Right atrium auricular region (tissue), 2 donors: ENCODE results near the gene CDK18. TPM values are rescaled to one million over a fixed set of nuclear protein-coding genes. Genes with fewer than 3 reads are reported as not detected.
A peak's percentile ranks its signal among the peaks of the same experiment; 100 is the strongest.

Experiments
- DNase-seq: peaks from one replicate; pipeline ENCODE4 v3.0.0-alpha.2; 2019; ENCODE audit warnings: low spot score
- H3K27ac ChIP-seq, 2 donors: fragments of 200-600 bp; sonication (generic); 1 replicate in 1 of 2; 2 replicates in 1 of 2; pipeline ENCODE4 v1.5.1; 2016 to 2019
- H3K27me3 ChIP-seq, 2 donors: fragments of 200-600 bp; sonication (generic); one replicate each; pipeline versions ENCODE4 v1.5.1 to v1.6.0; 2017 to 2019
- H3K36me3 ChIP-seq: fragments of 200-600 bp; sonication (generic); one replicate; pipeline ENCODE4 v1.5.1; 2016
- H3K4me1 ChIP-seq, 2 donors: fragments of 200-600 bp; sonication (generic); one replicate each; pipeline versions ENCODE4 v1.5.1 to v1.6.0; 2017 to 2019
- H3K4me3 ChIP-seq, 2 donors: fragments of 200-600 bp; sonication (generic); 1 replicate in 1 of 2; 2 replicates in 1 of 2; pipeline ENCODE4 v1.5.1; 2017 to 2019; ENCODE audit warnings: mild to moderate bottlenecking in 1 of 2, moderate library complexity in 1 of 2
- H3K9me3 ChIP-seq, 2 donors: fragments of 200-600 bp; sonication (generic); one replicate each; pipeline ENCODE4 v1.5.1; 2019
- total RNA-seq, 2 donors: library from RNA; depleted of rRNA; stranded (reverse); fragments of >200 nt; gene quantifications; one replicate each; pipeline ENCODE4 v1.1.0, GENCODE V29; 2016
- TF ChIP-seq, protein P1 (sequence below), 2 donors: fragments of 200-600 bp; sonication (generic); IDR thresholded peaks; one replicate each; pipeline ENCODE4 v1.5.1; 2019; ENCODE audit warnings: antibody characterized with exemption in 2 of 2

Gene CDK18
- total RNA-seq: 100 to 1,000 TPM in 1 of 2 donors, 10 to 100 TPM in 1; 85.6 to 116 TPM

- no peaks in the 10 kb centered on the region for H3K36me3 ChIP-seq
These were observed at the start of gene CDK18 for GRCh38 chr1:205504311-205505075. TSS of gene CDK18 (plus strand) at chr1:205504669. CDS start at chr1:205523168, 18,499 bp downstream.

DNA sequence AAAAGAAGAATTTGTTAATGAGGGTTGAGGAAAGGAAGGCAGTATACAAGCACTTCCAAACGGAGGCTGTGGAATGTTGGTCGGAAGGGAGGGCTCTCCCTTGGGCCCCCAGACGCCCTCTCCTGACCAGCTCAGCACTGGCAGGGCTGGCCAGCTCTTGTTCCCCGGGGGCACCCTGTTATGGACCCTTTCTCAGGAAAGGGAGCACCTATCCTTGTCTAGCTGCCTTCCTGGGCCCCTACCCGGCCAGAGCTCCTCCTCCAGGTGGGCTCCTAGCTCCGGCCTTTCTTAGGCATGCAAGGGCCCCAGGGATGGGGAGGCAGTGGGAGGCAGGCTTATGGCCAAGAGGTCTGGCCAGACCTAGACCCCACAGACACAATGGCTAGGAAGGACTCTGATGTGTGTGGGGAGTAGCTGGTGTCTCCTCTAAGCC is 49.5 kb upstream of the CDK18 start:
- TF ChIP-seq, protein P1, sequence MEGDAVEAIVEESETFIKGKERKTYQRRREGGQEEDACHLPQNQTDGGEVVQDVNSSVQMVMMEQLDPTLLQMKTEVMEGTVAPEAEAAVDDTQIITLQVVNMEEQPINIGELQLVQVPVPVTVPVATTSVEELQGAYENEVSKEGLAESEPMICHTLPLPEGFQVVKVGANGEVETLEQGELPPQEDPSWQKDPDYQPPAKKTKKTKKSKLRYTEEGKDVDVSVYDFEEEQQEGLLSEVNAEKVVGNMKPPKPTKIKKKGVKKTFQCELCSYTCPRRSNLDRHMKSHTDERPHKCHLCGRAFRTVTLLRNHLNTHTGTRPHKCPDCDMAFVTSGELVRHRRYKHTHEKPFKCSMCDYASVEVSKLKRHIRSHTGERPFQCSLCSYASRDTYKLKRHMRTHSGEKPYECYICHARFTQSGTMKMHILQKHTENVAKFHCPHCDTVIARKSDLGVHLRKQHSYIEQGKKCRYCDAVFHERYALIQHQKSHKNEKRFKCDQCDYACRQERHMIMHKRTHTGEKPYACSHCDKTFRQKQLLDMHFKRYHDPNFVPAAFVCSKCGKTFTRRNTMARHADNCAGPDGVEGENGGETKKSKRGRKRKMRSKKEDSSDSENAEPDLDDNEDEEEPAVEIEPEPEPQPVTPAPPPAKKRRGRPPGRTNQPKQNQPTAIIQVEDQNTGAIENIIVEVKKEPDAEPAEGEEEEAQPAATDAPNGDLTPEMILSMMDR (IDR thresholded peaks at IDR 0.05): no peak

More at GRCh38 chr1:205504311-205505075, at the start of gene CDK18:
- peak within 1 kb of the TSS; percentile 73 to 76 for H3K4me3 ChIP-seq
- peak within 1 kb of the TSS; percentile 90 to 93 for H3K27ac ChIP-seq
- no peaks in the 10 kb centered on the region for H3K9me3 ChIP-seq
- H3K27me3 ChIP-seq: no peaks in the 10 kb centered on the region
- TF ChIP-seq, protein P1 (IDR thresholded peaks at IDR 0.05): no peak
- peak; percentile 74 for DNase-seq
- H3K4me1 ChIP-seq: peaks cover 0 to 43% of the 10 kb centered on the region in 2 donors

GRCh38 chr1:205455581-205456382 is 48.7 kb upstream of the CDK18 start, which contains the start of gene BLACAT1:
TSS of gene BLACAT1 (minus strand) at chr1:205456045.
- peaks cover 0 to 26% of the 10 kb centered on the region in 2 donors for H3K4me1 ChIP-seq
- no peak within 1 kb of the TSS for H3K27ac ChIP-seq
- H3K36me3 ChIP-seq: no peaks in the 10 kb centered on the region
- peaks cover 18 to 53% of the 10 kb centered on the region in 2 donors for H3K27me3 ChIP-seq
- H3K9me3 ChIP-seq: no peaks in the 10 kb centered on the region
- DNase-seq: no peak
- TF ChIP-seq, protein P1 (IDR thresholded peaks at IDR 0.05): no peak
- H3K4me3 ChIP-seq: peak within 1 kb of the TSS in 1 of 2 donors; percentile 31

More for the DNA sequence above, 49.5 kb upstream of the CDK18 start:
- Histone ChIP-seq H3K27ac (no peak overlapping the region), H3K9me3 (no peaks in the 10 kb centered on the region), H3K4me3 (no peak overlapping the region), H3K4me1 (peaks cover 0 to 31% of the 10 kb centered on the region in 2 donors), H3K27me3 (peaks cover 18 to 53% of the 10 kb centered on the region in 2 donors), H3K36me3 (no peaks in the 10 kb centered on the region)
- DNase-seq: no peak

- DNase-seq: no peak
- H3K27me3 ChIP-seq: peaks cover 18 to 53% of the 10 kb centered on the region in 2 donors
- H3K27ac ChIP-seq: no peak overlapping the region
- TF ChIP-seq, protein P1 (IDR thresholded peaks at IDR 0.05): no peak
- H3K4me3 ChIP-seq: peak overlapping the region in 1 of 2 donors; percentile 31
- no peaks in the 10 kb centered on the region for H3K9me3 ChIP-seq
- H3K4me1 ChIP-seq: peaks cover 0 to 26% of the 10 kb centered on the region in 2 donors
- H3K36me3 ChIP-seq: no peaks in the 10 kb centered on the region
These were observed 48.0 kb upstream of the CDK18 start for GRCh38 chr1:205456383-205456867.

DNA sequence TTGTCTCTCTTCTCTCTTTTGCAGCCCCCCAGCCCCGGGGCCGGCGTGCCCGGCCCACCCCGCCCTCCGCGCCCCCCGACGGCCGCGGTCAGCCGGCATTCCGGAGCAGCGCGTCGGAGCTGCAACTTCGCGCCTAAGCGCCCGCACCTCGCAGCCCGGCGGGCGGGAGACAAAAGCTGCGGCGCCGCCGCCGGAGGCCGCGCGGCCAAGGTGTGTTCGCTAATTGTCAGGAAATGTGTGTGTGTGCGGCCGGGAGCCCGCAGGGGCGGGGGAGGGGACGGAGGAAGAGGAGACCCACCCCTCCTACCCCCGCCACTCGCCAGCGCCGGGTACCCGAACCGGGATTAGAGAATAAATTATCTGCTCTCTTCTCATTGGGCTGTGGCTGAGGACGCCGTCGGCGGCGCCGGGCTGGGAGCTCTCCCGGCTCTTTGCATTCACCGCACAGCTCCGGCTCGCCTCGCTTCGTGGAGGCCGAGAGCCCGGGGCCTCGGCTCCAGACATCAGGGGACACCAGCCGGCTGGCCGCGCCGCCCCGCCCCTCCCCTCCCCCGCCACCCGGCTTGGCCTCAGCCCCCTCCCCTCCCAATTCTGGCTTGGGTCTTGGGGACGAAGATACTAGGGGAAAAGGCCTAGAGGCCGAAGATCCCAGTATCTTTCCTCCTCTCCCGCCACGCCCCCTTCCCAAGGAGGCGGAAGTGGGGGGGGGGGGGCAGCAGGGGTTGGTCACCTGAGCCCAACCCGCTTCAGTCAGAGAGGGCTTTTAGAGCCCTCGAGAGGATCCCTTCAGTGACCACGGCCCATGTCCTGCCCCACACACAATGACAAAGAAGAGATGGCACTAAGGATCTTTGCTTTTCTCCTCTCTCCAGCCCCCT is 47.4 kb upstream of the CDK18 start:
- no peaks in the 10 kb centered on the region for H3K36me3 ChIP-seq
- TF ChIP-seq, protein P1 (IDR thresholded peaks at IDR 0.05): no peak
- peaks cover 0 to 26% of the 10 kb centered on the region in 2 donors for H3K4me1 ChIP-seq
- H3K27me3 ChIP-seq: peaks cover 18 to 53% of the 10 kb centered on the region in 2 donors
- H3K4me3 ChIP-seq: peak overlapping the region in 1 of 2 donors; percentile 31
- DNase-seq: no peak
- no peak overlapping the region for H3K27ac ChIP-seq
- H3K9me3 ChIP-seq: no peaks in the 10 kb centered on the region
